GM21528 (cell line): ENCODE data around the gene SLC4A2.

Experiments used
- ATAC-seq: cut with Tn5 transposase; IDR thresholded peaks from one replicate; pipeline ENCODE4 v1.9.1; 2021; ENCODE audit warnings: mild to moderate bottlenecking, moderate library complexity; ENCODE audit not compliant: unreplicated experiment, low FRiP score

SLC4A2 gene

DNA sequence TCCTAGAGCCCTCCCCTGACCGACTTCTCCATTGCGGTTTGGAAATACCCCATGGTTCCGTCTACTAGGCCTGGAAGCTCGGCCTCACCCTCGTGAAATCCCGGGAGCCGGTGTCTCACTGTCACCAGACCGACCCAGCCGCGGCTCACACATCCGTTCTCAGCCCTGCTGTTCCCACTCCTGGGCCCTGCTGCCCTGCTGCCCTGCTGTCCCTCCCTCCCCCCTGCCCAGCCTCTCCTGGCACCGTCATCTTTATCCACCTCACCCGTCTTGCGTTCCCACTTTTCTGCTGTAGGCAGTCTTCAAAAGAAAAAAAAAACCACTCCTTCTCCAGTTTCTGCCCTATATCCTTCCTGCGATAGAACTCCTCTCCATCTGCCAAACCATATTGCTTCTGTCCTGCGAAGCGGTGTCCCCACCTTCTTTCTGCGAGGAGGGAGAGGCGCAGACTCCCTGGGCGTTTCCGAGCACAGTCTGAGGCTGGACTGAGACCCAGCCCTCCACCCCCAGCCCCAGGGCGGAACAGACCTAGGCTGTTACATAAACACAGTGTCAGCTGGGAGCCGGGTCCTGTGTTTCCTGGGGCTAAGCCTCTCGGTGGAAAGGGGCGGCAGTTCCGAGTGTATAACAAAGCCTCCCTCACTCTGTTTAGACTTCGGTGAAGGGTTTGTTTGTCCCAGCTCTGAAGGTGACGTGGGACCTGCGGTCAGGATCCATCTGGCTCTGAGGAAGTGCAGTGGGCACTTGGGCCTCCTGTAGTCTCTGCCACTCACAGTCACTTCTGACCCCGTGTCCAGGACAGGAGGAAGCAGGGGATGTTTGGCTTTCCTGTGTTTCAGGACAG, 29.7 kb downstream of the SLC4A2 start:
- ATAC-seq: no peak

- ATAC-seq: no peak
Observed at GRCh38 chr7:151089893-151090730, 30.7 kb downstream of the SLC4A2 start.

GRCh38 chr7:151091003-151091402, 31.6 kb downstream of the SLC4A2 start:
- no peak for ATAC-seq

GRCh38 chr7:151091431-151091830, 32.0 kb downstream of the SLC4A2 start:
- ATAC-seq: no peak

DNA sequence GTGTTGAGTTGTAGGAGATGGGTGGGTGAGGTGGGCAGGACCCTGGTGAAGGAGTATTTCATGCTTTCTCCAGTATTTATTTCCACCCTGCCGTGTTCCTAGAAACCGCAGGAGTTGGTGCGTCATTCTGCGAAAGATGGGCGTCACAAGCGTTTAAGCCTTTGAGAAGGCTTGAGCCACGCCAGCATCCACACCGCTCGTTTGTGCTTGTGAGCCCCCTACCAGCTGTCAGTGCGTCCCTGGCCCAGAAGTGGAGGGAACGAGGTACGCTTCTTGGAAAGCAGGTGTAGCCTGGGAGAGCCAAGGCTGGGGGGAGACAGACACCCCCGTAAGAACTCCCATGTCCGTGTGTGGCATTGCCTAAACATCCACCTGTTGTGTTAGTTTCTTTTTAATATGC, 32.6 kb downstream of the SLC4A2 start:
- ATAC-seq: no peak

DNA sequence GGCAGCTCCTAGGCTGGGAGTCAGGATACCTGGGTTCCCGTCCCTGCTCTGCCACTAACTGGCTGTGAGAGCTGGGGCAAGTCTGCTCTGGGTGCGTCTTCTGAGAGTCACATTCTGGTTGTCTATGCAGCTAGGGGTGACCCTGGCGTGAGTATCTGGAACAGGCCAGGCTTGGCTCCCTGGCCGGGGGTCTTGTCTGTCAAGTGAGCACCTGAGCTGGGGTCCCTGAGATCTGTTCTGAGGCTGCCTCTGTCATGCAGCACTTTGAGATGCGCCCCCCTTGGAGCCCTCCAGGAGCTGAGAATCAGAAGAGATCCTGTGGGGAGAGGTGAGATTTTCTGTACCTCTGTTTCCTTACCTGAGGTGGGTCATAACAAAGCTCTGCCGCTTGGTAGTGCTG, 34.4 kb downstream of the SLC4A2 start:
- ATAC-seq: no peak

DNA sequence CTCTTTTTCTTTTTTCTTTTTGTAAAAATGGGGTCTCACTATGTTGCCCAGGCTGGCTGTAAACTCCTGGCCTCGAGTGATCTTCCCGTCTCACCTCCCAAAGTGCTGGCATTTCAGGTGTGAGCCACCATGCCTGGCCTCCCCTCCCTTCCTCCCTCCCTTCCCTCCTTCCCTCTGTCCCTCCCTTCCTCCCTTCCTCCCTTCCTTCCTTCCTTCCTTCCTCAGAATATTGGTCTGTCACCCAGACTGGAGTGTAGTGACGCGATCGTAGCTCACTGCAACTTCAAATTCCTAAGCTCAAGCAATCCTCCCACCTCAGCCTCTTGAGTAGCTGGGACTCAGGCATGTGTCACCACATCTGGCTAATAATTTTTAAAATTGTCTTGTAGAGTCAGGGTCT, 35.3 kb downstream of the SLC4A2 start:
- ATAC-seq: no peak

GRCh38 chr7:151095123-151095797, 35.9 kb downstream of the SLC4A2 start:
- no peak for ATAC-seq

DNA sequence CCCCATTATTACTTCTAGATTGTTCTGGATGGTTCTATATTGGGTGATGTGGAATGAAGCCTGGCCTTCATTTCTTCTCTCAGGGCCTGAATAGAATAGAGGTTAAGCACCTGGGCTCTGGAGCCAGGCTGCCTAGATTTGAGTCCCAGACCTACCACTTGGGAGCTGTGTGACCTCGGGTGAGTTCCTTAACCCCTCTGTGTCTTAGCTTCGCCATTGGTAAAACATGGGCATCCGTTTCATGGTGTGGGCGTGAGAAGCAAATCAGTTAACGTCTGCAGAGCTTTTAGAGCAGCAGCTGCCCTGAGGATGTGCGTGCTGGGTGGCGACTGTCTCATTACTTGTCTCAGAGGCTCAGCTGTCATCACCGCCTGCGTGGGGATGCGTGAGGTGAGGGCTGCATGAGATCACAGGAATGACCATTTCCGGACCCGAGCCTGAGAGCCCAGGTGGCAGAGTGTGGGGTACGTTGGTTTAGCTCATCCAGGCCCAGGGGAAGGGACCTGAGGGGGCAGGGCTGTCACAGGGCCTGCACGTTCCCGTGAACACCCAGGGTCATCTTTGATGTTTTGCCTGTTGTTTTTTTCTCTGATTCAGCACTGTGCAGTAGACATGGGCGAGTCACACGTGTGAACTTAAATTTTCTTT, 36.6 kb downstream of the SLC4A2 start:
- no peak for ATAC-seq

- ATAC-seq: no peak
Observed at GRCh38 chr7:151099486-151100211, 40.3 kb downstream of the SLC4A2 start.

- ATAC-seq: no peak
Observed at GRCh38 chr7:151100921-151101320, 41.5 kb downstream of the SLC4A2 start.

- ATAC-seq: no peak
Observed at GRCh38 chr7:151101621-151102396, 42.4 kb downstream of the SLC4A2 start.

- ATAC-seq: no peak
Observed at GRCh38 chr7:151102991-151103390, 43.6 kb downstream of the SLC4A2 start.

GRCh38 chr7:151103973-151104372, 44.6 kb downstream of the SLC4A2 start:
- no peak for ATAC-seq

GRCh38 chr7:151104411-151105235, 45.2 kb downstream of the SLC4A2 start:
- no peak for ATAC-seq

DNA sequence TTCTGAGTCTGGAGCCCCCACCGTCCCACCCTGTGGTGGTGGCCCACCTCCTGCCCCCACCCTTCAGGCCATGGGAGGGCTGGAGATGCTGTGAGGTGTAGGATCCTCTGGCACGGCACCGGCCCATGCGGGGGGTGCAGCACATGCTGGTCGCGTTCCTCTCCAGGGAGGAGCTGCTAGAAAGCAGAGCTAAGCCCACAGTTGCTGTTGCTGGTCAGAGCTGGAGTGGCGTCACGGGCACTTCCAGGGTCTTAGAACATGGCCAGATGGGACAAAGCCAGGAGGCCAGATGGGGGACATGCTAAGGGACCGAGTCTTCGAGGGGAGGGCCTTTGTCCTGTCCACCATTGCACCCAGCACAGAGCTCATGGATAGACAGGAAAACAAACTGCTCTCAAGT, 48.5 kb downstream of the SLC4A2 start:
- no peak for ATAC-seq

DNA sequence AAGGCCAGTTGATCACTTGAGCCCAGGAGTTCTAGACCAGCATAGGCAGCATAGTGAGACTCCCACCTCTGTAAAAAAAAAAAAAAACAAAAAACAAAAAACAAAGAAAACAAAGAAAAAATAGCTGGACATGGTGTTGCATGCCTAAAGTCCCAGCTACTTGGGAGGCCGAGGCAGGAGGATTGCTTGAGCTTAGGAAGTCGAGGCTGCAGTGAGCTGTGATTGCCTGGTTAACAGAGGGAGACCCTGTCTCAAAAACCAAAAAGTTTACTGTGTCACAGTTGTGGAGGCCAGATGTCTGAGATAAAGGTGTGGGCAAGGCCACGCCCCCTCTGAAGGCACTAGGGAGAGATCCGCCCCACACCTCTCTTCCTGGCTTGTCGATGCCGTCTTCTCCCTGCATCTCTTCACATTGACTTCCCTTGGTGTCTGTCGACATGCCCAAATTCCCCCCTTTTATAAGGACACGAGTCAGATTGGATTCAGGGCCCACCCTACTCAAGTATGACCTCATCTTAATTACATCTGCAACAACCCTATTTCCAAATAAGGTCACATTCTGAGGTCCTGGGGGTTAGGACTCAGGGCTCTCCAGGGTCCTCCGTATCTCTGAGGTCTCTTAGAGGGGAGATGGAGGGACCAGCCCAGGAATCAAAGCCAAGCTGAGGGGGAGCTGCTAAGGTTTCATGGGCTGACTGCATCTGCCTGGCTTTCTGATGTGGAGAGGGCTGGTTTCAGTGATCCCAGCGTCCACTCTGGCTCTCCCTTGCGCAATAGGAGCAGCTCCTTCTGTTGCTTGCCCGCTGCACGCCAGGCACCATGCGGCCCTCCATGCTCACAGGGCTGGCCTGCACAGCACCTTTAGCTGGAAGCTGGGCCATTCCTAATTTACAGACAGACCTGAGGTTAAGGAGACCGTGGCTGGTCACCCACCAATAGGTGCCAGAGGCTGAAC, 50.0 kb downstream of the SLC4A2 start:
- no peak for ATAC-seq
